Measurements from ENCODE around the gene SIRT7.

SIRT7 gene

GRCh38 chr17:81931557-81932332 lies 13.8 kb upstream of the SIRT7 start:
- Histone ChIP-seq H3K4me1 (peaks cover 0 to 17% (median 8%) of the 10 kb centered on the region in 4 donors), H3K4me3 (no peak overlapping the region), H3K27ac (no peak overlapping the region), H3K27me3 (peaks cover 0 to 61% of the 10 kb centered on the region in 2 donors), H3K9me3 (no peaks in the 10 kb centered on the region), H3K36me3 (no peaks in the 10 kb centered on the region)
- intact Hi-C loops (cut with DNase I; ENCODE audit: low total_unique reads), result no loop called here
- no peak for DNase-seq
- TF ChIP-seq CTCF (IDR thresholded peaks at IDR 0.05), result no peak

GRCh38 chr17:81931189-81931556 lies 13.2 kb upstream of the SIRT7 start:
- intact Hi-C loops (cut with DNase I; ENCODE audit: low total_unique reads), result no loop called here
- no peak for TF ChIP-seq CTCF (IDR thresholded peaks at IDR 0.05)
- H3K4me3 ChIP-seq, result no peak overlapping the region

GRCh38 chr17:81930142-81931125 lies 12.5 kb upstream of the SIRT7 start:
- Histone ChIP-seq H3K9me3 (no peaks in the 10 kb centered on the region), H3K4me3 (no peak overlapping the region), H3K36me3 (no peaks in the 10 kb centered on the region), H3K27me3 (peaks cover 0 to 50% of the 10 kb centered on the region in 2 donors), H3K27ac (no peak overlapping the region), H3K4me1 (peaks cover 6 to 24% (median 16%) of the 10 kb centered on the region in 4 donors)
- no peak for DNase-seq
- TF ChIP-seq CTCF (IDR thresholded peaks at IDR 0.05), result no peak
- intact Hi-C loops (cut with DNase I; ENCODE audit: low total_unique reads), result no loop called here

More at GRCh38 chr17:81931189-81931556, 13.2 kb upstream of the SIRT7 start:
- no peaks in the 10 kb centered on the region for H3K36me3 ChIP-seq
- peaks cover 0 to 56% of the 10 kb centered on the region in 2 donors for H3K27me3 ChIP-seq
- H3K27ac ChIP-seq, result no peak overlapping the region
- no peaks in the 10 kb centered on the region for H3K9me3 ChIP-seq
- peaks cover 3 to 16% (median 9%) of the 10 kb centered on the region in 4 donors for H3K4me1 ChIP-seq
- DNase-seq, result no peak

- TF ChIP-seq CTCF (IDR thresholded peaks at IDR 0.05), result no peak
- no peaks in the 10 kb centered on the region for H3K9me3 ChIP-seq
- intact Hi-C loops (cut with DNase I; ENCODE audit: low total_unique reads), result no loop called here
- H3K4me3 ChIP-seq, result no peak overlapping the region
- DNase-seq, result no peak
- no peak overlapping the region for H3K27ac ChIP-seq
- no peaks in the 10 kb centered on the region for H3K36me3 ChIP-seq
- H3K4me1 ChIP-seq, result peaks cover 6 to 33% (median 25%) of the 10 kb centered on the region in 4 donors
- peaks cover 0 to 41% of the 10 kb centered on the region in 2 donors for H3K27me3 ChIP-seq
These were observed 11.5 kb upstream of the SIRT7 start for GRCh38 chr17:81929253-81930141.
